GM18499 (cell line): ENCODE data around the gene LCMT1.
"Not testable (repeated sequence)": the region's sequence is repeated elsewhere in the genome, so short reads cannot be mapped to it uniquely, and the experiment has no call there.

Source experiments
- ATAC-seq: cut with Tn5 transposase; IDR thresholded peaks from one replicate; pipeline ENCODE4 v1.9.1; 2021; ENCODE audit warnings: moderate number of reproducible peaks; ENCODE audit not compliant: insufficient read depth, unreplicated experiment

Gene LCMT1

DNA sequence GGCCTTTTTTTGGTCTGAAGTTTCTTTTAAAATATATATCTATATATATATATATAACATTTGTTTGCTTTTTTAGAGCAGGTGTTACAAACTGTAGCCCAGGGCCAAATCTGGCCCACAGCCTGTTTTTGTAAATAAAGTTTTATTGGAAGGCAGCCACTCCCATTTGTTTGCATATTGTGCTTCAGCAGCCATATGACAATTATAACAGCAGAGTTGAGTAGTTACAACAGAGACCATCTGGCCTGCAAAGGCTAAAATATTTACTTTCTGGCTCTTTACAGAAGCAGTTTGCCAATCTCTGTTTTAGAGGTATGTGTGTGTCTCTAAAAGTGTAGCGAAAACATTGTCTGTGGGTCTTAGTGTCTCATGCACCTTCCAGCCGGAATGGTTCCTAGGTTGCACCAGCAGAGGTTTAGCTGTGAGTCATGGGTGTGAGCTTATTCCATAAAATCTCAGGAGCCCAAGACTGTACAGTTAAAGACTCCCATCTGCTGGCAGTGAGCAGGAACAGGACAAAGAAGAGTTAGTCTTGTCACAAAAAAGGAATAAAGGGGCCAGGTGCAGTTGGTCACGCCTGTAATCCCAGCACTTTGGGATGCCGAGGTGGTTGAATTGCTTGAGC is 23.8 kb downstream of the LCMT1 start:
- ATAC-seq = no peak

DNA sequence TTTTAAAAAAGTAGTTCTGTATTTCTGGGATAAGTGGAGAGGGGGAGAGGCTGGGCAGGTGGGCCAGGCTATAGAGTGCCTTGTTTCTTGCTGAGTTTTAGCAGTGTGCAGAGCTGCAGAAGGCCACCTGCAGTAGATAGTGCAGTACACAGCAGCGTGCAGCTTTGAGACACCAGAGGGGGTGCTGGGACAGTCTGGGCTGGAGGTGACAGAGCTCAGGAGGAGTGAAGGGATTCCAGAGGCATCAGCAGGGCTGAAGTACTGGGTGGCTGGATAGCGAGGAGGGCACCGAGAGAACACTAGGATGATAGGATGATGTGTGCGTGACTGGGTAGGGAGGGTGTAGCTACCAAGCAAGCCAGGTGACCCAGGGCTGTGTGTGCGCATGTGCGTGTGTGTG is 26.6 kb downstream of the LCMT1 start:
- no peak for ATAC-seq

DNA sequence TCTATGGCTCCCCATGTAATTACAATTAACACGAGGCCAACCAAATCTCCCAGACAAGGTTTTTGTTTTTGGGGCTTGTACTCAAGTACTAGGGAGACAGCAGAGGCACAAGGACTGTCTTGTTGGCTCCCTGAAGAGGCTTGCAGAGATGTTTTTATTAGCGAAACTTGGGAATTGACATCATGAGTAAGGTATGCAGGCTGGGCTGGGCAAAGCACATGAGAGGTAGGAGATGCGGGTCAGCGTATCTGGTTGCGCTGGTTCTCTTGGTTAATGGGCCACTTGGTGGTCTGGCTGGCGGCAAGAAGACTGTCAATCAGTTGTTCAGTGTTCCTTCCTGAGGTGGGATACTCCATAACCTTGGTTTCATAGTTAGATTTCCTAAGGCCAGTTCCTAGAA is 28.9 kb downstream of the LCMT1 start:
- ATAC-seq = no peak

DNA sequence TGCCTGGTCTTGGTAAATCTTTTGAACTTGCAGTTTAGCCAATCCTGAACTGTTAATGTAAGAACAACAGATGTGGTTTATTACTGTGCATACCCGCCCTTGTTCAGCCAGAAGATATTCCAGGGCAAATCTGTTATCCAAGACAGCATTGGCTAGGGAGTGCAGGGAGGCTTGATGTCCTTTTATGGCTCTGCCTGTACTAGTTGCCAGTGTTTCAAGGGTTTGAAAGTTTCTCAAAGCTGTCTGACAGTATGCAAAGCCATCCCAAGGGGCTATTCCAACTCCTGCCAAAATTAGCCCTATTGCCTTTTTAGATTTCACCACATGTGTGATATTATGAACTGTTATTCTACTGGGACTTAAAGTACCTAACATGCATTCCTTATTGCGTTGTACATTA is 30.1 kb downstream of the LCMT1 start:
- no peak for ATAC-seq

DNA sequence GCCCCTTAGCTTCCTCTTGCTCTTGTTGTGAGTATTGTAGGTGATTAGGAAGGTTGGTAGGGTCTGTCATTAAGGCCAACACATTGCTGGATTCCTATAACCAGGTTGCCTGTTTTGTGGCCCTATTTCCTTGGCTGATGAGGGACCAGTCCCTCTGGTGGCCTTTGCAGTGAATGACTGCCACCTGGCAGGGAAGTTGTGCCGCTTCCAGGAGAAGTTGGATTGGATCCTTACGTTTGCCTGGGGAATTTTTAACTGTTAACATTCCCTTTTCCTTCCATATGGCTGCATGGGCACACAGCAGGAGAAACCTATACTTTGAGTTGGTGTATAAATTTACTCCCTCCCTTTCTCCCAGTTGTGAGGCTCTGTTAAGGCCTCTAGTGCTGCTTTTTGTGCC is 32.4 kb downstream of the LCMT1 start:
- no peak for ATAC-seq

DNA sequence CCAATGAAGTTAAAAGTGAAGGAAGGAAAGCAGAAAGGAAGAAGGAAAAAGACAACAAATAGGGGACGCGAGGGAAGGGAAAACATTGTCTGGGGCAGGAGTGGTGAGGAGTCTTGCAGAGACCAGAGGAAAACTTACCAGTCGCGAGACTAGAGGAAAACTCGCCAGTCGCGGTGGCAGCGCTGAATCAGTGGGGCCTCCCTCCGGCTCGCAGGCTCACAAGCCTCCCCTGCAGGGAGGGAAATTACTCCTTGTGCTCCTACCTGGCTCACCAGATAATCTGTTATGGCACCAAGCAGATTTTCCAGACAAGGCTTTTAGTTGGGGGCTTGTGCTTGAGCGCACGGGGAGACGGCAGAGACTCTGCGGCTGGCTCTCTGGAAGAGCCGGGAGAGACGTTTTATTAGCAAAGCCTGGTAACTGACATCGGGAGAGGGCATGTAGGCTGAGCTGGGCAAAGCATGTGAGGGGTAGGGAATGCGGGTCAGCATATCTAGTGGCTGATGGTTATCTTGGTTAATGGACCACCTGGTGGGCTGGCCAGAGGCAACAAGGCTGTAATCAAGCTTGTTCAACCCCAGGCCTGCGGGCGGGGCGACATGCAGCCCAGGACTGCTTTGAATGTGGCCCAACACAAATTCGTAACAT is 37.1 kb downstream of the LCMT1 start:
- ATAC-seq = no peak

DNA sequence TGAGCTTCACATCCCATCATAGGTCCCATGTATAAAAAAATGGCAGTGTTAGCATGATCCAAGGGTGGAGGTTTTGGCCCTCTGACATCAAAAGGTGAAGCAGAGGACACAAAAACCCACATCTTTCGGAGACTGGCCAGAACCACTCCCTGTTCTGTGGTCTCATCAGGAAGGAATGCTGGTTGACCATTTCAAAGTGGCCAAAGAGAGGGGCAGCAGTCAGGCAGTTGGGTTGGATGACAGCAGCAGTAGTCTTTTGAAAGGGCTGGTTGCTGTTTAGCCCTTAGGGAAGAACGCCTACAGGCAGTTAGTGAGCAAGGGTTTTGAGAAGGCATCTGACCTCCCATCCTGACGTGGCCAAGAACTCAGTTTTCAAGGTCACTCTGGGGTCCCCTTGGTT is 40.5 kb downstream of the LCMT1 start:
- ATAC-seq = no peak

DNA sequence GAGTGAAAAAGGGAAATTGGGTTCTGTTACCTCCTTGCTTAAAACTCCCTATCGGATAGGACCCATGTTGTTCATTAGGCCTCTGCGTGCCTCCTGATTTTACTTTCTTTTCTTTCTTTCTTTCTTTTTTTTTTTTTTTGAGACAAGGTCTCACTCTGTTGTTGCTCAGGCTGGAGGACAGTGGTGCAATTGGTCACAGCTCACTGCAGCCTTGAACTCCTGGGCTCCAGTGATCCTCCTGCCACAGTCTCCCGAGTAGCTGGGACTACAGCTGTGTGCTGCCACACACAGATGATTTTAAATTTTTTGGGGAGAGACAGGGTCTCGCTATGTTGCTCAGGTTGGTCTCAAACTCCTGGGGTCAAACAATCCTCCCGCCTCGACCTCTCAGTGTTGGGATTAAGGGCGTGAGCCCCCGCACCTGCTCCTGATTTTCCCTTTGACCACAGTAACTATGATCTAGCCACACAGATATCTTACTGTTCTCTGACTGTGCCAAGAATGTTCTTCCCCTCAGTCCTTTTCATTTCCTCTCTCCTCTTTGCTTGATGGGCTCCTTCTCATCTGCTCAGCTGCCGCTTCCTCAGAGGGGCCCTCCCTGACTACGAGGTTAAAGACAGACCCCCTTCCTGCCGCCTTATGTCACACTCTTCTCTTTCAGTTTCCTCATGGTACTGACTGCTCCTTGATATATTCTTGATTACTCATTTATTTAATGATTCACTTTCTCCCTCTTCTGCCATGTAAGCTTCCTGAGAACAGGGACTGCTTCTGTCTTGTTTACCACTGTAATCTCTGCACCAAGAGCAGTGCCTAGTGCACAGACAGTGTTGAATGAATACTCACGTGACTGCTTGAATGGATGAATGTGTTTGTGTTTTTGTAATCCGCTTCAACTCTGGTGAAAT is 44.3 kb downstream of the LCMT1 start:
- no peak for ATAC-seq

DNA sequence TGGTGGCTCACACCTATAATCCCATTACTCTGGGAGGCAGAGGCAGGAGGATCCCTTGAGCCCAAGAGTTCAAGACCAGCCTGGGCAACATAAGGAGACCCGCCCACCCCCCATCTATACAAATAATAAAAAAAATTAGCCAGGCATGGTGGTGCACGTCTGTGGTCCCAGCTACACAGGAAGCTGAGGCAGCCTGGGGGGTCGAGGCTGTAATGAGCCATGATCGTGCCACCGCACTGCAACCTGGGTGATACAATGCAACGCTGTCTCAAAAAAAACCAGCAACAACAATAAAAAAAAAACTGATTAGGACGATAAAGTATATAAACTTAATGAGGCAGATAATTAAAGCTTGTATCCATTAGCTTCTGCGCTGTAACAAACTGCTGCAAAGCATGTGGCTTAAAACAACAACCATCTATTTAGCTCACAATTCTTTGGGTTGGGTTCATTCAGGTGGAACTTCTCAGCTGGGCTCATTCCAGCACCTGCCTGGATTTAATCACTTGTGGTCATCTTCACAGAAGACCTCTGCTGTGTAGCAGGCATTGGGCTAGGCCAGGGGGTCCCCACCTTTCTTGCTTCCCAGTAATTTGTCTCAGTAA is 45.8 kb downstream of the LCMT1 start:
- ATAC-seq = no peak

DNA sequence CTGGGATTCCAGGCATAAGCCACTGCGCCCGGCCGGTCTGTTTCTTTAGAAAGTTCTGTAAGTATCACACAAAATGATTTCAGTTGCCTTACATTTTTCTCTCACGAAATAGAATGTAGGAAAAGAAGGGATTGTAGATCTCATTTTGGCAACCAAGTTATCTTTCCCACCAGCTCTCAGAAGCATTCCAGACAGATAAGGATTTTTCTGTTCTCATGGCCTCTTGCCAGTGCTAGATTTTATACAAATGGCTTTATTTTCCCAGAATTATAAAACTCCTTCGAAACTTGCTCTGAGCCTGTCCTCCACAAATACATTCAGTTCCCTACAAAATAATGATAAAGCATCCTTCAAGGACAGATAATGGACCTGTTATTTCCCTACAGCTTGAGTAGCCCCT is 46.9 kb downstream of the LCMT1 start:
- ATAC-seq = no peak

DNA sequence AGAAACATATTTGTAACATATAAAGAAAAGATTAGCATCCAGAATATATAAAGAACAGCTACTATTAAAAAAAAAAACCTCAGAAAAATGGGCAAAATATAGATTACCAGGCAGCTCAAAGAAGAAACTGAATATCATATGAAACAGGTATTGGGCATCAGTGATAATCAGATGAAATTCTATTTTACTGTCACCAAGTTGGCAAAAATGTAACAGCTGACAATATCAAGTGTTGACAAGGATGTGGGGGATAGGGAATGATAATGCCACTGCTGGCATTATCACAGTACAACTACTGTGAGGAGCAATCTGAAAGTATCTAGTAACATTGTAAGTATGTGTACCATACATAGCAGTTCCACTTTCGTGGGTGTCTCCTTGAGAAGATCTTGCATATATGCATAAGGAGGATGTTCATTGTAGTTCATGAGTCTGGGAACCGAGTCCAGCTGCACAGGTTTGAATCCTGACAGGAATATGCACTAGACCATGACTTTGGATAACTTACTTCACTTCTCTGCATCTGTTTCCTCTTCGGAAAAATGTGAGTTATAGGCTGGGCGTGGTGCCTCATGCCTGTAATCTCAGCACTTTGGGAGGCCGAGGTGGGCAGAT is 50.3 kb downstream of the LCMT1 start:
- no peak for ATAC-seq

DNA sequence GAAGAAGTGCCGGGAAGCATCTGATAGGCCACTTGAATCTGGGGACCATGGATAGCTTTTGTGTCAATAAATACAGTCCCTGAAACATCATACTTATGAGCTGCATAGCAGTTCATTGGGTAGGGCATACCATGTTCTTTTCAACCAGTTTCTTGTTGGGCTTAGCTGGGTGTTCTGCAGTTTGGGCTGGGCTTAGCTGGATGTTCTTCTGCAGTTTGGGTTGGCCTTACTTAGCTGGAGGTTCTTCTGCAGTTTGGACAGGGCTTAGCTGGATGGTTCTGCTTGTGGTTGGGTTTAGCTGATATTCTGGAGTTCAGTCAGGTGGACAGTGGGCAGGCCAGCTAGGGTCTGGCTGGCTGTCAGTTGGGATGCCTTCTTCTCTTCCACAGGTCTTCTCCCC is 52.1 kb downstream of the LCMT1 start:
- ATAC-seq = no peak

DNA sequence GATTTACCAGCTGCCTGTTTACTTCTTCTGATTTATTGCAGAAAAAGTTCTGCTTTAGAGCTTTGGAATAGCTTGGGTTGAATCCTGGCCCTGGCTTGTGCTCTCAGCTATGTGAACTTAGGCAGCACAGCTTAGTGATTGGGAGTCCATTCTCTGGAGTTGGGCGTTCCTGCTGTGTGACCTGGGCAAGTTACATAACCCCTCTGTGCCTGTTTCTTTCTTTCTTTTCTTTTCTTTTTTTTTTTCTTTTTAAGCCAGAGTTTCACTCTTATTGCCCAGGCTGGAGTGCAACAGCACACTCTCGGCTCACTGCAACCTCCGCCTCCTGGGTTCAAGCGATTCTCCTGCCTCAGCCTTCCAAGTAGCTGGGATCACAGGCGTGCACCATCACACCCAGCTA is 53.7 kb downstream of the LCMT1 start:
- ATAC-seq = no peak

DNA sequence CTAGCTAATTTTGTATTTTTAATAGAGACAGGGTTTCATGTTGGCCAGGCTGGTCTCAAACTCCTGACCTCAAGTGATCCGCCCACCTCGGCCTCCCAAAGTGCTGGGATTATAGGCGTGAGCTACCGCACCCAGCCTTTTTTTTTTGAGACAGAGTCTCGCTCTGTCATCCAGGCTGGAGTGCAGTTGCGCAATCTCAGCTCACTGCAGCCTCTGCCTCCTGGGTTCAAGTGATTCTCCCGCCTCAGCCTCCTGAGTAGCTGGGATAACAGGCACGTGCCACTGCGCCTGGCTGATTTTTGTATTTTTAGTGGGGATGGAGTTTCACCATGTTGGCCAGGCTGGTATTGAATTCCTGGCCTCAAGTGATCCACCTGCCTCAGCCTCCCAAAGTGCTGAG is 56.4 kb downstream of the LCMT1 start:
- ATAC-seq = not testable (repeated sequence)

DNA sequence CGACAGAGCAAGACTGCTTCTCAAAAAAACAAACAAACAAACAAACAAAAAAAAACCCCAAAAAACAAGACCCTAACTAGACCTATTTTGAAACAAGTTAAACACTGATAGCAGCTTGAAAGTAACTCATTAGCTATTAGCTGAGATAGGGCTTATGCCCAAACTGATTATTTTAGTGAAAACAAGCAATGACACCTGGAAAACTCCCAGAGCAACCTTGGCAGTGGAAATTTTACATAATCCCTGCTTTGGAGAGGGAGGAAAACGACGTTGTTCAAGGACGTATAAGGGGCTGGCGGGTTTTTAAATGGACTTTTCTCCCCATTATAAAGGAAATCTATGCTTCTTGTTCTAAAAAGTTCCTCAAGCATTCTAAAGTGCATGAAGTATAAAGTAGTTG is 59.8 kb downstream of the LCMT1 start:
- no peak for ATAC-seq

DNA sequence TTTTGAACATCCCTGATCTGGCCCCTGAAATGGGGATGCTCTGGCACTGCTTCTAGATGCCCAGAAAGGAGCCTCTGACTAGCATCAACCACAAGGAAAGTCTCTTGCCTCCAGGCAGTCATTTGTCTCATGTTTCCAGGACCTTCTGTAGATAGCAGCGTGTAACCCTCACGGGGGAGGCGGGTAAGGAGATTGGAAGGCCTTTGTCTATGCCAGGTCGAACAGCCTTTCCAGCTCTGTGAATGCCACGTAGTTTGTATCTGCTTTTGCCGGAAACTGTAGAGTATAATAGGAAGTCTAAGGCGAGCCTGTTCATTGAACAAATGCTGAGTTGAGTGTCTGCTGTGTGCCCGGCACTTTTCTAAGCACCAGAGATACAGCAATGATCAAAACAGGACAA is 61.3 kb downstream of the LCMT1 start:
- ATAC-seq = no peak

DNA sequence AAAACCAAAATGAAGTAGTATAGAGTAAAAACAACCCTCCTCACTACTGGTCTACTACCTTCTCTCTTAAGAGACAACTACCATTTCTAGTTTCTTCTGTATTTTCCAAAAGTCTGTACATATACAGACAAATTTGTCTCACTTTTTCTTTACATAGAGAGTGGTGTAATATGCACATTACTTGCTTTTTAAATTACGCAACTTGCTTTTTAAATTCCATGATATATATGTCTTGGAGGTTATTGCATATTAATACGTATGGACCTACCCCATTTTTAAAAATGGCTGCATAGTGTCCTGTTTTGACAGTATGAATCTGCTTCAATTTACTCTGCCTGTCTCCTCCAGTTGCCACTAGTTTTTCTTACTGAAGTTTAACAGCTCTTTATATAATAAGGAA is 62.7 kb downstream of the LCMT1 start:
- ATAC-seq = no peak

DNA sequence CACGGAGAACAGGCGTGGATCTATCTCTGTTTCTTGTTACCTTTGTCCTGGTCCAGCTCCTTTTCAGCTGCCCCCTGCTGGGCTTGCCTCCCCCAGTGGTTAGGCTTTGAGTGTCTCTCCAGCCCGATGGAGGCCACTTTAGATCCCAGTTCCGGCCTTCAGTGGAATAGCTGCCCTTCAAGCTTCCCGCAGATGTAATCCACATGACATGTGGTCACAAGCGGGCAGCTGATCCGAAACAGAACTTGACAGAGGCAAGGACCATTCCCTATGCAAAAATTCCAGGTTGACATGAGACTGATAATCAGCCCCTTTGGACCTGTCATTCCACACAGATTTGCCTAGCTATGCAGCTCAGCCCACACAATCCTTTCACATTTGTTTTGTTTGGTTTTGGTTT is 64.6 kb downstream of the LCMT1 start:
- ATAC-seq = no peak

DNA sequence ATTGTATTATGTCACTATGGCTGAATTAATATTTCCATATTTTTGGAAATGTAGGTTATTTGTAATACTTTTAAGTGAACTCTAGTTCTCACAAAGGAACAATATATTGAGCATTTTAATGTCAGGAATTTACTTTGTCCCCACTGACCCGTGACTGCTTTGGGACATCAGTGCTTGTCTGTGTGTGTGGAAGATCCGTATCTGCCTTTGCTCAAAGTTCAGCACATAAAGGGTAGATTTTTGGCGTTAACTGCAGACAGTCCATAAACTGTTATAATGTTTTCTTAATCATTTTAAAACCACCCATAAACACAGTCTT is 65.9 kb downstream of the LCMT1 start:
- no peak for ATAC-seq

DNA sequence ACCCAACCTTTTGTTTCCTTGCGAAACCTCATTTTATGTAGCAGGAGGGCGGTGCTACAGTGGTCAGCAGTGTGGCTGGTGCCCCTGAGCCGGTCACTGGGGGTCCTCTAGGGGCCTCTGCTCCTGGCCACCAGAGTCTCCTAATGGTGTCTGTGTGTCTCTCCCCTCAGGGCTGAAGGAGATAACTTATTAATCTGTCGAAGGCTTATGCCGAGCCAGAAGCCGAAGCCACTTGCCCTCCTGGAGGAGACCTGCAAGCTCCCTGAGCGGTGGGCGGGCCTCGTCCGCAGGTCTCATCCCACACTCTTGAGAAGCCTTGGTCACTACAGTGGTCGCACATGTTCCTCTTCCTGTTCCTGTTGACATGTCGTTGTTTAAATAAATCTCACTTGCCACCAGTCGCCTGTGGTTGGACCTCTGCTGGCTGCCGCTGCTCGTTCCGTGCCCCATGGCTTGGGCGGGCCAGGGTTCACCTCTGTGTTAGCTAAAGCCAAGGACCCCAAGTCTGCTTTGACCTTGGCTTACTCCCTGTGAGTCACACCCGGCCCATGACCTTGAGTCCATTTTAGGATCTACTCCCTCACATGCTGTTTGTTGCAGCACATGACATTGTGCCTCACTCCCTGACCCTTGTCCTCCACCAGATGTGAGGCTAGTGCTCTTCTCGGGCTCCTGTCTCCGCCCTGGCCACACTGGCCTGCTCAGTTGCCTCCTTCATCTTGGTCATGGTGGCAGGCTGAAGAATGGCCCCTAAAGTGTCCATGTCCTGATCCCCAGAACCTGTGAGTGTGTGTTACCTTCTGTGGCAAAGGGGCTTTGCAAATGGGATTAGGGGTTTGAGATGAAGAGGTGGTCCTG is 66.5 kb downstream of the LCMT1 start:
- no peak for ATAC-seq
